GM18520 (cell line): Measurements from ENCODE around the gene PGAP1.

Experiments used
- ATAC-seq: cut with Tn5 transposase; IDR thresholded peaks from one replicate; pipeline ENCODE4 v1.9.1; 2021; ENCODE audit not compliant: unreplicated experiment

PGAP1 gene

DNA sequence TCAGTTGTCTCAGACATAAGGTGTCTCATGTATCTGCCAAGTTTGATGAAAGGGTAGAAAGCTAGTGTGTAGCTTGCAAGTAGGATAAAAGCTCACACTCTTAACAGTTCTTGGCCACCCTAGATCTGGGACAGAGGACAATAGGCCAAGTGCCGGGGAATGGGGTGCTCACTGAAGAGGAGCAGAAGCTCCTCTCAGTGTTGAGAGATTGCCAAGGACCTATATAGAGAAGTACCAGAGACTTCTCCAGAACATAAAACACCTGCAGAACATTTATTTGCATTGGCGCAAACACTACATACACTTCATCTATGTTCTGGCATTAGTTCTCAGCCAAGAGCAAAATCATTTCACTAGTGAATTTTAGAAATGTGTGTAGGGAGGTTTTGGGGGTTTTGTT, 124.1 kb downstream of the PGAP1 start:
- no peak for ATAC-seq

DNA sequence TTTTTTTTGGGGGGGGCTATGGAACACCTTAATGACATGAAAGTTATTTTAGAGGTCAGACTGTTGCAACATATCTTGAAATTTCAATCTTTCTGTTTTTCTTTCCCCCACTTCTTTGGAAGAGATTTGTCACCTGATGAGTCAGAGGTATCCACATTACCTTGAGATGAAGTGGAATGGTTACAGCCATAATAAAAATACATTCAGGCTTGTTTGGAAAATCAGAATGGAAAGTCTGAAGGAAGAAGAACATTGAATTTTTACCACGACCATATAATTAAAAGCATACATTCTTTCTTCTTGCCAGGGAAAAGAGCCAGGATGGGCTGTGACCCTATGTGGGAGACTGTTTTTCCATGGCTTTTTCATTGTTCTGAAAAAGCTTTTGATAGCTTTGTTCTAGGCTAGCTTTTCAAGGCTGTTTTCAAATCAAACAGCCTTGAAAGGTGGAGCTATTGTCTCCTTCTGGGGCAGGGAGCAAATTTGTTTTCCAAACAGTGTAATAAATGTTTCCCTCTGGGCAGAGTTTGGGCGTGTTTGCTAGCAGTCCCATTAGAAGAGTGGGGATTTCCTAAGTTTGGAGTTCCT, 124.7 kb downstream of the PGAP1 start:
- ATAC-seq = no peak

DNA sequence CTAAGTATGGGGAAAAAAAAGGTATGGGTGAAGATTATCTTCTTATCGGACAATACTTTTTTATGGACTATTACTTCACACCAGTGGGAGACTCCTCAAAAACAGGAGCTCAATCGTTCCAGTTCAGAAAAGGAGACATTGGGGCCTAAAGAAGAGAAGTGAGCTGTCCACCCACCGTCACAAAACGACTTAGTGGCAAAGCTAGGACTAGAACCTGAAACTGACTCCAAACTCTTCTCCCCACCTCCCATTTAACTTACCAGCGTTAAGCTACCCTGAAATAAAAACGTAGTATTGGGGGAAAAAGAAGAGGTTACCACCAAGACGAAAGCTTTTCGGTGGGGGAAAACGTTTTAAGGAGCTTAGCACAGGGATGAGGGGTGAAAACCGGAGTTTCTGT, 127.5 kb downstream of the PGAP1 start:
- no peak for ATAC-seq

DNA sequence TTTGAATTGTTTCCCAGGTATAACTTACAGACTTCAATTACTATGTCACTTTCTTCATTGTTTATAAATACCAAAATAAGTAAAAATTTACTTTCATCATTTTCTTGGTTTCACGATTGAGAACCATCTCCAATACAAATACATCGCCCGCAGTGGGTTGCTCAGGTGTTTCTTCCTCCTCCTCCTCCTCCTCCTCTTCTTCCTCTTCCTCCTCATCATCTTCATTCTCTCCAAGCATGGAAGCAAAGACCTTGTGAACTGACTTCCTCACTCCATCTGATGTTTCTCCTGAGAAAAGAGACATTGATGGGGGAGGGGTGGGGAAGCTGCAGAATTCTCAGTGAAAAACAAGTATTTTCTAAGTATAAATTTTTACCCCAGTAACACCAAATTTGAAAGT, 133.6 kb downstream of the PGAP1 start:
- no peak for ATAC-seq

DNA sequence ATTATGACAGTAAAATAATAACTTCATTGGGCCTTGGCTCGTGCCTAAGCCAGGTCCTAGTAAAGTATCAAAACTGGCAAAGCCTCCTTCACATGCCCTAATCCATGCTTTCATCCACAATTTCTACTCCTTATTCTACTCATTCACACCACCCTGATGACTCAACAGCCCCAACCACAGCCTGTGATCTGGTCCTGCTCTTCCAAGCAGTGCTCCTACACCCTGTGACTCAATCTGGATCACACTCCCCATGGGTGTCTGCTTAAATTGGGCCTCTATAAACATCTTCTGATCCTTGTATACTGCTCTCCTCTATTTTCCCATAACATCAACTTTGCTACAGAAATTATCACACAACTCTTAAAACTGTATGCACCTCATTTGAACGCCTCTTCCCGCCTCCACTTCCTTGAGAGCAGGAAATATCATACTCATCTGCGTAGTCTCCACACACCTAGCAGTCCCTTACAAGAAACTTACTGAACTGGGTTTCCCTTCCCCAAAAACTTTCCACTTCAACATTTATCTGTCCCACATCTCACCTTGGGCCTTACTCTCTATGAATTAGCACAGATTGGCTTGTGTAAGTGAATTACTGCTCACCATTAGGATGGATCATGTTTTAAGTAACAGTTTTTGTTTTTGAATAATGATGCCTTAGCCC, 142.9 kb downstream of the PGAP1 start:
- no peak for ATAC-seq
